B cell (primary cell): Measurements from ENCODE around the gene TTC34.

Experiments used
- CTCF ChIP-seq: fragments of 200-600 bp; IDR thresholded peaks from one replicate; pipeline ENCODE4 v1.8.0; 2022; ENCODE audit warnings: antibody characterized with exemption, mild to moderate bottlenecking
- EZH2 ChIP-seq: IDR thresholded peaks from 2 replicates; pipeline ENCODE4 v1.6.1; 2012; ENCODE audit warnings: borderline replicate concordance, low read depth, mild to moderate bottlenecking, moderate library complexity, low read length; ENCODE audit not compliant: insufficient read depth, poor library complexity, severe bottlenecking

GRCh38 chr1:2823921-2824610 is 22.6 kb upstream of the TTC34 start:
- TF ChIP-seq EZH2 (no peak), CTCF (no peak)
